ENCODE results near the gene GDF15. TPM values are rescaled to one million over a fixed set of nuclear protein-coding genes. Genes with fewer than 3 reads are reported as not detected.

The GDF15 gene
- total and polyA plus RNA-seq, 12 donors = 0.44 to 2.5 (median 0.70) TPM

- Histone ChIP-seq H3K27me3 (no peaks in the 10 kb centered on the region), H3K4me3 (no peak overlapping the region), H3K4me1 (peaks cover 28 to 94% (median 74%) of the 10 kb centered on the region in 9 donors), H3K9me3 (no peaks in the 10 kb centered on the region), H3K27ac (peak overlapping the region in 7 of 10 donors; percentile 6 to 71 (median 16)), H3K36me3 (peaks cover 0 to 10% (median 0%) of the 10 kb centered on the region in 9 donors)
- DNase-seq = no peak
- no peak for TF ChIP-seq CTCF (IDR thresholded peaks at IDR 0.05)
- 77 to 79% methylated on average over 21 of the region's 21 CpGs for WGBS, 2 donors
- ATAC-seq = no peak
- intact Hi-C loops (cut with DNase I) = no loop called here
Measured at GRCh38 chr19:18423258-18424020, 37.5 kb downstream of the GDF15 start.

GRCh38 chr19:18424122-18424889, 38.3 kb downstream of the GDF15 start:
- no peaks in the 10 kb centered on the region for H3K27me3 ChIP-seq
- DNase-seq (no peak), ATAC-seq (no peak)
- intact Hi-C loops (cut with DNase I) = no loop called here
- no peak overlapping the region for H3K4me3 ChIP-seq
- 73 to 81% methylated on average over 22 of the region's 22 CpGs for WGBS, 2 donors
- no peak for TF ChIP-seq CTCF (IDR thresholded peaks at IDR 0.05)
- peaks cover 31 to 96% (median 77%) of the 10 kb centered on the region in 9 donors for H3K4me1 ChIP-seq
- peak overlapping the region in 7 of 10 donors; percentile 6 to 79 (median 16) for H3K27ac ChIP-seq
- H3K9me3 ChIP-seq = no peaks in the 10 kb centered on the region
- peaks cover 0 to 11% (median 0%) of the 10 kb centered on the region in 9 donors for H3K36me3 ChIP-seq

- H3K27ac ChIP-seq = peak overlapping the region in 5 of 10 donors; percentile 39 to 79 (median 64)
- no peaks in the 10 kb centered on the region for H3K9me3 ChIP-seq
- DNase-seq = no peak
Measured at GRCh38 chr19:18424890-18425514, 39.0 kb downstream of the GDF15 start.

More at GRCh38 chr19:18424890-18425514, 39.0 kb downstream of the GDF15 start:
- WGBS, 2 donors = 88 to 89% methylated on average over 17 of the region's 17 CpGs
- Histone ChIP-seq H3K4me1 (peaks cover 37 to 100% (median 82%) of the 10 kb centered on the region in 9 donors), H3K4me3 (no peak overlapping the region), H3K36me3 (peaks cover 0 to 11% (median 0%) of the 10 kb centered on the region in 9 donors), H3K27me3 (no peaks in the 10 kb centered on the region)
- intact Hi-C loops (cut with DNase I) = no loop called here
- no peak for ATAC-seq
- no peak for TF ChIP-seq CTCF (IDR thresholded peaks at IDR 0.05)

All from heart right ventricle (tissue), 16 donors.